GM12878 (cell line): ENCODE measurements around the gene FTO. TPM values are rescaled to one million over a fixed set of nuclear protein-coding genes. Genes with fewer than 3 reads are reported as not detected.

ENCODE experiments used
- ATAC-seq: fragments of 200-7000 bp; cut with Tn5 transposase; 3 replicates; pipeline ENCODE4 v1.9.1; 2020; ENCODE audit warnings: mild to moderate bottlenecking, moderate library complexity
- BruUV-seq: library from RNA; stranded (reverse); fragments of 400-500 nt; replicated peaks from 2 replicates; lab custom pipeline; 2021; lab: Mats Ljungman, UMichigan
- CTCF ChIA-PET: fragments of 300-600 bp; sonication (Branson Sonifier 250); formaldehyde crosslinking; extraction: SDS; loops from one replicate; lab custom pipeline; 2021; ENCODE audit warnings: inconsistent platforms; lab: Yijun Ruan, JAX
- POLR2A ChIA-PET: fragments of 350-600 bp; formaldehyde crosslinking; extraction: SDS; loops from one replicate; lab custom pipeline; 2021; ENCODE audit warnings: inconsistent platforms; lab: Charles Lee
- RAD21 ChIA-PET: fragments of 300-600 bp; sonication (Branson Sonifier 250); formaldehyde crosslinking; loops from one replicate; lab custom pipeline; 2023; ENCODE audit warnings: antibody characterized with exemption; ENCODE audit not compliant: unreplicated experiment; lab: Charles Lee
- SMC1A ChIA-PET: fragments of 300-600 bp; sonication (Branson Sonifier 250); formaldehyde crosslinking; loops from one replicate; lab custom pipeline; 2023; ENCODE audit not compliant: unreplicated experiment, uncharacterized antibody; lab: Charles Lee
- DNase-seq: peaks from one replicate; pipeline ENCODE4 v3.0.0-alpha.2; 2011; ENCODE audit warnings: low read depth, low spot score
- FAIRE-seq: peaks from 3 replicates; lab custom pipeline; 2011; peaks lifted over from hg19 to GRCh38; lab: Jason Lieb, UNC
- H2AFZ ChIP-seq: 2 replicates; pipeline ENCODE4 v1.6.0; 2011; ENCODE audit warnings: low read depth, low read length, control low read depth; ENCODE audit not compliant: control insufficient read depth
- H3K27ac ChIP-seq: 2 replicates; pipeline ENCODE4 v1.5.1; 2011; ENCODE audit warnings: control low read depth; ENCODE audit not compliant: control insufficient read depth, insufficient read depth
- H3K27me3 ChIP-seq, 2 experiments: replicated peaks in 1 of 2; 2 replicates each; pipeline versions ENCODE4 v1.6.0 to v1.6.1; 2011; ENCODE audit warnings: low read length in 1 of 2; ENCODE audit not compliant: control insufficient read depth in 2 of 2, insufficient read depth in 2 of 2
- H3K36me3 ChIP-seq, 2 experiments: 2 replicates each; pipeline ENCODE4 v1.5.1; 2011; ENCODE audit warnings: low read length in 1 of 2; ENCODE audit not compliant: control insufficient read depth in 2 of 2, insufficient read depth in 2 of 2
- H3K4me1 ChIP-seq: 2 replicates; pipeline ENCODE4 v1.6.1; 2011; ENCODE audit warnings: mild to moderate bottlenecking, low read length, moderate library complexity, mixed read lengths; ENCODE audit not compliant: control insufficient read depth, insufficient read depth
- H3K4me2 ChIP-seq: 2 replicates; pipeline ENCODE4 v1.6.0; 2011; ENCODE audit warnings: control low read depth; ENCODE audit not compliant: control insufficient read depth, insufficient read depth
- H3K4me3 ChIP-seq: fragments of 200-600 bp; sonication (generic); 2 replicates; pipeline ENCODE4 v1.5.1; 2016
- H3K79me2 ChIP-seq: 2 replicates; pipeline ENCODE4 v1.6.0; 2011; ENCODE audit warnings: low read length; ENCODE audit not compliant: control insufficient read depth, insufficient read depth
- H3K9ac ChIP-seq: 2 replicates; pipeline ENCODE4 v1.8.0; 2011; ENCODE audit warnings: low read length, control low read depth, mixed read lengths; ENCODE audit not compliant: control insufficient read depth, insufficient read depth
- H3K9me3 ChIP-seq: replicated peaks from 3 replicates; pipeline ENCODE4 v1.5.1; 2011; ENCODE audit warnings: mild to moderate bottlenecking, low read length; ENCODE audit not compliant: control insufficient read depth, insufficient read depth
- H4K20me1 ChIP-seq: 2 replicates; pipeline ENCODE4 v1.6.0; 2011; ENCODE audit not compliant: control insufficient read depth, insufficient read depth
- IRF5 ChIP-seq: fragments of 450-650 bp; IDR thresholded peaks from 2 replicates; pipeline ENCODE4 v1.6.1; 2017; ENCODE audit warnings: borderline replicate concordance
- ZBTB4 ChIP-seq: fragments of 450-650 bp; formaldehyde crosslinking; IDR thresholded peaks from 2 replicates; pipeline ENCODE4 v1.4.0; 2022; ENCODE audit warnings: mild to moderate bottlenecking, moderate library complexity
- WGBS: methylation state at CpG from one replicate; pipeline ENCODE4 v1.1.6; 2016; ENCODE audit warnings: low lambda C conversion rate; ENCODE audit not compliant: insufficient replicate concordance, insufficient coverage; ENCODE audit errors: missing lambda C conversion rate; 5-methylcytosine and 5-hydroxymethylcytosine counted together
- in situ Hi-C: fragments of 300-500 bp; cut with MboI; formaldehyde crosslinking; loops from 9 replicates; pipeline ENCODE4 v1.14.3; 2018; ENCODE audit warnings: mixed read lengths
- intact Hi-C: fragments of 100-400 bp; cut with micrococcal nuclease; formaldehyde crosslinking; loops from one replicate; pipeline ENCODE4 v1.14.2; 2022; ENCODE audit not compliant: unreplicated experiment
- polyA plus RNA-seq, 11 experiments: library from polyadenylated mRNA; depleted of rRNA in 4 of 11; unstranded in 6 of 11; stranded (reverse) in 5 of 11; fragments of >200 nt; fragmentation: Nextera tagmentation in 4 of 11; fragmentation: Illumina TruSeq in 1 of 11; extraction: Ambion mirVana in 4 of 11; extraction: Trizol in 1 of 11; gene quantifications; 1 replicate in 1 of 11; 2 replicates in 10 of 11; pipeline versions ENCODE4 v1.2.1 to v1.2.3, GENCODE V29; 2011 to 2016; ENCODE audit warnings: inconsistent platforms in 2 of 11, missing spikeins in 2 of 11, low read depth in 1 of 11
- total RNA-seq, 4 experiments: library from RNA; depleted of rRNA in 3 of 4; stranded (reverse); fragments of >200 nt in 3 of 4; fragmentation: Illumina TruSeq in 1 of 4; extraction: Trizol in 1 of 4; gene quantifications; 2 replicates each; pipeline versions ENCODE4 v1.2.1 to v1.2.3, GENCODE V29; 2013 to 2021

The FTO gene
- total and polyA plus RNA-seq, 10 of the 15 experiments (the other 5 are each of a cell fraction or from before 2014, with no cell fraction given), result 20.1 to 55.0 (median 47.0) TPM

GRCh38 chr16:54067322-54068065, 363.5 kb downstream of the FTO start:
- H3K36me3 ChIP-seq, result no peaks in the 10 kb centered on the region
- ChIA-PET SMC1A (interaction anchor here (1.5 kb wide), 1 partner anchor 9 kb away, joined by 4 read pairs; no protein-coding TSS in a partner anchor), CTCF (no interaction called here), RAD21 (no interaction called here), POLR2A (interaction anchor here (0.6 kb wide), 1 partner anchor 563 kb away, joined by 4 read pairs; no protein-coding TSS in a partner anchor)
- H3K4me1 ChIP-seq, result no peaks in the 10 kb centered on the region
- FAIRE-seq, result no peak
- WGBS, result 92% methylated on average over 8 of the region's 8 CpGs
- H3K9me3 ChIP-seq, result no peaks in the 10 kb centered on the region
- no peak overlapping the region for H2AFZ ChIP-seq
- H3K4me2 ChIP-seq, result no peak overlapping the region
- no peak overlapping the region for H3K4me3 ChIP-seq
- BruUV-seq, result no TSS peak
- in situ Hi-C loops, result no loop called here
- H3K79me2 ChIP-seq, result no peaks in the 10 kb centered on the region
- H3K27me3 ChIP-seq, result no peaks in the 10 kb centered on the region
- H3K27ac ChIP-seq, result no peak overlapping the region
- DNase-seq, result no peak
- no peaks in the 10 kb centered on the region for H4K20me1 ChIP-seq
- no peak overlapping the region for H3K9ac ChIP-seq
- no peak for TF ChIP-seq IRF5
- TF ChIP-seq ZBTB4 (CRISPR knock-in tag), result no peak
- intact Hi-C loops, result no loop called here
- ATAC-seq, result no peak
